Spleen (tissue), 7 donors: ENCODE results near the gene LRRN2.

Experiments used
- CTCF ChIP-seq, 11 experiments: fragments of 200-600 bp in 7 of 11; fragments of 450-650 bp in 4 of 11; sonication (generic) in 4 of 11; IDR thresholded peaks in 8 of 11; conservative IDR thresholded peaks in 3 of 11; 1 replicate in 7 of 11; 2 replicates in 4 of 11; pipeline versions ENCODE4 v1.4.0 to v1.8.0; 2016 to 2021; ENCODE audit warnings: antibody characterized with exemption in 11 of 11, inconsistent platforms in 4 of 11, mild to moderate bottlenecking in 1 of 11
- POLR2A ChIP-seq, 3 donors: fragments of 450-650 bp; IDR thresholded peaks; one replicate each; pipeline ENCODE4 v1.5.1; 2017; ENCODE audit warnings: antibody characterized with exemption in 3 of 3, mild to moderate bottlenecking in 1 of 3
- donor health status: DM: no; HTN: no; CAD: no; lungs with moderate emphysema.
- donor health status: DM: no; HTN: no; CAD: no.
- donor health status: DM: no; HTN: no; CAD: no.

- TF ChIP-seq POLR2A (IDR thresholded peaks at IDR 0.05) (no peak), CTCF (IDR thresholded peaks at IDR 0.05 in 8 of 11, conservative IDR thresholded peaks at IDR 0.05 in 3 of 11) (no peak)
These were observed 110.0 kb downstream of the LRRN2 start for GRCh38 chr1:204575221-204576190.
